HAP-1 (cell line): ENCODE data around the gene FAM131A.

ENCODE experiments used
- DNase-seq, 2 experiments: peaks; one replicate each; pipeline ENCODE4 v3.0.0-alpha.2; 2016 to 2020; ENCODE audit warnings: low spot score in 2 of 2
- H3K27me3 ChIP-seq: fragments of 250-450 bp; sonication (Bioruptor Pico); 2 replicates; pipeline ENCODE4 v1.5.1; 2020; ENCODE audit warnings: low read depth, mild to moderate bottlenecking, moderate library complexity
- H3K36me3 ChIP-seq: fragments of 250-450 bp; sonication (Bioruptor Pico); replicated peaks from 2 replicates; pipeline ENCODE4 v1.5.1; 2020; ENCODE audit warnings: mild to moderate bottlenecking
- H3K4me1 ChIP-seq: fragments of 250-450 bp; sonication (Bioruptor Pico); 2 replicates; pipeline ENCODE4 v1.5.1; 2020; ENCODE audit warnings: mild to moderate bottlenecking
- H3K4me3 ChIP-seq: fragments of 250-450 bp; sonication (Bioruptor Pico); 2 replicates; pipeline ENCODE4 v1.5.1; 2020; ENCODE audit warnings: mild to moderate bottlenecking, moderate library complexity
- H3K9me3 ChIP-seq: fragments of 250-450 bp; sonication (Bioruptor Pico); 2 replicates; pipeline ENCODE4 v1.5.1; 2020; ENCODE audit warnings: mild to moderate bottlenecking, moderate library complexity
- in situ Hi-C: fragments of 300-500 bp; cut with MboI; formaldehyde crosslinking; loops from 3 replicates; pipeline ENCODE4 v1.14.3; 2020; ENCODE audit warnings: low sequenced_read_pairs, inconsistent platforms, mixed read lengths

FAM131A gene

DNA sequence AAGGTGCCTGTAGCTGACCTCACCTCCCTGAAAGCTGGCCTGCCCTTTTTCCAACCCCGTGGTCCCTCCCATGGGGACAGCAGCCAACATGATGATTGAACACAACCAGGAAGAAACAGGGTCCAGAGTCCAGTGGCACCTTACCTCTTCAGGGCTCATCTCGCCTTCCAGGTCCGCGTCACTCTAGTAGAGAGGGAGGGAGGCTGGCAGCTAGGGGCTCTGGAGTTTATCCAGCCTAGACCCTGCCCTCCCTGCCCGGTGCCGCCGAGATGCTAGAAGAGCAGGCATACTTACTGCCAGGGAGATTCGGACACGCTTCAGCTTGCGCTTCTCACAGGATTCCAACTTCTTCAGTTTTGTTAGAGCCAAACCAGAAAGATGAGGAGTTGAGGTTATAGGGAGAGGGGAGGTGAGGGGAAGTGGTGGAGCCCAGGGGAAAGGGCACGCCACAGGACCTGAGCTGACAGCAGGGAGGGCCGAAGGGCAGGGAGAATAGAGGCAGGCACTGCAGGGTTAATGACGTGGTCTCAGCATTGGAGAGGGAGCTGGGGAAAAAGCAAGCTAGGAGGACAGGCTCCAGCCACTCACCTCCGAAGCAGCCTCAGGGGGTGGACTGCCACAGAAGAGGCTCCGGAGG is 14.9 kb downstream of the FAM131A start:
- no peak for DNase-seq
- H3K4me1 ChIP-seq, result no peaks in the 10 kb centered on the region
- in situ Hi-C loops, result no loop called here
- peaks cover 66% of the 10 kb centered on the region for H3K36me3 ChIP-seq
- no peak overlapping the region for H3K4me3 ChIP-seq
- no peaks in the 10 kb centered on the region for H3K9me3 ChIP-seq
- no peaks in the 10 kb centered on the region for H3K27me3 ChIP-seq

DNA sequence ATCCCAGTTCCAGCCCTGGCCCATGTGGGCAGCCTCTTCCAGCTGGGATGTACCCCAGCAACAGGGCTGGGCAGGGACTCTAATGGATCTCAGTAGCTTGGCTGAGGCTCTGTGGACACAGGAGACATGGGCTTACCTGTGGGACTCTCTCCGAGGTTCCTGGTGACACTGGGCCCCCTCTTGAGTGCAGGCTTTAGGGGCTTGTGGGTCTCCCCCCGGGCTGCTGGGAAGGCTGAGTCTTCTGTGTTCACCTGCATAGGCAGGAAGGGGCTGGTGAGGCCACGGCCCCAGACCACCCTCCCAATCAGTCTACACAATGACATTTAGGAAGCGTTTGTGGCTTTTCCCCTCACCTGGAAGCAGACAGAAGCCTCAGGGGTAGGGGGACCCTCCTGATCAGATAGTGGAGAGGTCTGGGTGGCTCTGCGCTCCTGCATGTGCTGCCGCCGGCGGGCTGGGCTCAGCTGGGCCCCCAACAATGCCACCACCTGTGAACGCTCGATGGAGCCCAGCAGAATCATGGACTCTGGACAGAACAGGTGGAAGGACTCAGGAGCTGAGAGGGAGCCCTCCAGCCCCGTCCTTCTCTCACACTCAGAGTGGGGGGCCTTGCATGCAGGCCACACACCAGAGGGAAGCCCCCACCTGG is 15.6 kb downstream of the FAM131A start:
- Histone ChIP-seq H3K4me1 (no peaks in the 10 kb centered on the region), H3K36me3 (peaks cover 69% of the 10 kb centered on the region), H3K4me3 (no peak overlapping the region), H3K9me3 (no peaks in the 10 kb centered on the region), H3K27me3 (no peaks in the 10 kb centered on the region)
- in situ Hi-C loops, result no loop called here
- no peak for DNase-seq

DNA sequence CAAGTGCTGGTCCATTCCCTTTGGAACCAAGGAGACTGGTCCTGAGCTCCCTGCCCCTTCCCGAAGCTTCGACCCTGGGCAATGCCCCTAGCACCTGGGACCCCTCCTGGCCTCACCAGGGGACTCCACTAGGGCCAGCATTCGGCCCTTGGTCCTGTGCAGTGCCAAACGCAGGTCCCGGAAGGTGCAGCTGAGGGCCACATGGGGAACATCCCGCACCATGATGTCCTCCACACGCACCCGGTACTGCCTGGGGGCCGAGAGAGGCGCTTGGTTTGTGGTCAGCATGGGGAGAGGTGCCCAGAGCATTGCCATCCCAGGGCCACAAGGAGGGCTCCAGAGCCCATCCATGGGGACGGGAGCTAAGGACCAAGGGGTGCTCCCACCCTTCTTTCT is 16.1 kb downstream of the FAM131A start:
- in situ Hi-C loops, result no loop called here
- DNase-seq, result no peak
- Histone ChIP-seq H3K4me1 (no peaks in the 10 kb centered on the region), H3K36me3 (peaks cover 70% of the 10 kb centered on the region), H3K27me3 (no peaks in the 10 kb centered on the region), H3K4me3 (no peak overlapping the region), H3K9me3 (no peaks in the 10 kb centered on the region)

DNA sequence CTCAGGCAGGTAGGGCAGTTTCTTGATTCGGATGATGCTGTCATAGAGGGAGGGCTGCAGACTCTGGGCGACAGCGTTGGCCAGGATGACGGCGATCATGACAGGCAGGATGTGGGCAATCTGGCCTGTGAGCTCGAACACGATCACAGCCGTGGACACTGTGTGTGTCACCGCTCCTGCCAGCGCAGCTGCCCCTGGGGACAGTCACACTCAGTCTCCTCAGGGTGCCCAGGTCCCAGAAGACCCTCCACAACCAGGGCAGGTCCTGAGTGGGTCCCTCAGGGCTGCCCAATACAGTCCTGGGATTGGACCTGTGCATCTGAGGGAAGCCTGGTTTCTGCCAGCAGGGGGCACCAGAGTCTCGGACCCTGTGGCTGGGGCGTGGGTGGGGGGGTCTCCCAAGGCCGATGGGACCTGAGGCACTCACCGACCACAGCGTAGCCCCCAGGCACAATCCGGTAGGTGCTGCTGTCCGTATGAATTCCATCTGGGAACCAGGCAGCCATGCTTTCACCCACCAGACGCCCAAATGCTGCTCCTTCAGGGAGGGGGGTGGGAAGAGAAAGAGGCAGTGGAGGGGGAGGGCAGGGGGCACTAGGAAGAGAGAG is 16.8 kb downstream of the FAM131A start:
- Histone ChIP-seq H3K4me3 (no peak overlapping the region), H3K4me1 (no peaks in the 10 kb centered on the region), H3K36me3 (peaks cover 77% of the 10 kb centered on the region), H3K27me3 (no peaks in the 10 kb centered on the region), H3K9me3 (no peaks in the 10 kb centered on the region)
- in situ Hi-C loops, result no loop called here
- peak in 1 of 2 experiments; percentile 82 for DNase-seq

DNA sequence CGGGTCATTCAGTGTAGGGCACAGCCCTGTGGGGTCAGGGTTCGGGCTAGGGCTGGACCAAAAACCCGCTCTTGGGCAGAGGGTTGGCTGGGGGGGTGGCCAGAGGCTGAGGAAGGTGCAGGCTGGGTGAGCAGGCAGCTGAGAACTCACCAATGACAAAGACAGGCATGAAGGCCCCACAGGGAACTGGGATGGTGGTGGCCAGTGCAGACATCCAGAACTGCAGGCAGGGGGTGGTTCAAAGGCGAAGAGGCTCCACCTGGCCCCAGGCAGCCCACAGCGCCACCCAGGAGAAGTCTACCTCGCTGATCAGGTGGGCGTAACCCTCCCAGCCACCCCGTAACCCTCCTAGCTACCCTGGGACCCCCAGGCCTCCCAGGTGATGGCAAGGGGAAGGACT is 17.4 kb downstream of the FAM131A start:
- Histone ChIP-seq H3K4me3 (no peak overlapping the region), H3K36me3 (peaks cover 77% of the 10 kb centered on the region), H3K9me3 (no peaks in the 10 kb centered on the region), H3K27me3 (no peaks in the 10 kb centered on the region), H3K4me1 (no peaks in the 10 kb centered on the region)
- no peak for DNase-seq
- in situ Hi-C loops, result no loop called here

DNA sequence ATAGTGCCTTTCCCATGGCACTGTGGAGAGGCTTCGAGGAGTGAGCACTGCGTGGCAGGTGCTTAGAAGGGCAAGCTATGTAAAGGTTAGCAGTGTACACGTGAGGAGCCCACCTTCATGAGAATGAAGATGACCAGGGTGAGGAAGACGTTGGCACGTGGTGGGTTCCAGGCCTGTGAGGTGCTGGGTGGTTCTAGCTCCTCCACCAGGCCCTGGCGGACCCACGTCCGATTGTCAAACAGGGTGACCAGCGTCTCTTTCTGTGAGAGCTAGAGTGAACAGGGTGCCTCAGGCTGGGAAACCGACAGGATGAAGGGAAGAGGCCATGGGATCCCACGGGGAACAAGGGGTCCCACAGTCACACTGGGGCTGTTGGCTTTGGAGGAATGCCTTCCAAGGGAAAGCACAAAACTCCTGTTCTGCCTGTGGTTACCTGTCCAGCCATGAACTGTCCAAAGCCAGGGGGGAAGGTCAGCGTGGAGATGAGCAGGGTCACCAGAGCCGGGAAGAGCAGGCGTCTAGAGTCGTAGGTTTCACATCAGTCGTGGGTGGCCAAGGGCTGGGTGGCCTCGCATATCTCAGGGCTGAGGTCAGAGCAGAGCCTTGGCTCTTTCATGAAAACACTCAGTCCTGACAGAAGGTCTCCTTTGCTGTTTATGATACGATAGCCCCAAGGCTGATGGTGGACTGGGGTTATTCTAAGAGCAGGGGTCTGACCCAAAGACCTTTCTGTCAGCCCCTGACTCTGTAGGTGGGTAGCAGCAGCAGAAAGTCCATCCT is 18.1 kb downstream of the FAM131A start:
- no peak for DNase-seq
- in situ Hi-C loops, result no loop called here
- Histone ChIP-seq H3K9me3 (no peaks in the 10 kb centered on the region), H3K27me3 (no peaks in the 10 kb centered on the region), H3K4me3 (no peak overlapping the region), H3K36me3 (peaks cover 74% of the 10 kb centered on the region), H3K4me1 (peaks cover 6% of the 10 kb centered on the region)

DNA sequence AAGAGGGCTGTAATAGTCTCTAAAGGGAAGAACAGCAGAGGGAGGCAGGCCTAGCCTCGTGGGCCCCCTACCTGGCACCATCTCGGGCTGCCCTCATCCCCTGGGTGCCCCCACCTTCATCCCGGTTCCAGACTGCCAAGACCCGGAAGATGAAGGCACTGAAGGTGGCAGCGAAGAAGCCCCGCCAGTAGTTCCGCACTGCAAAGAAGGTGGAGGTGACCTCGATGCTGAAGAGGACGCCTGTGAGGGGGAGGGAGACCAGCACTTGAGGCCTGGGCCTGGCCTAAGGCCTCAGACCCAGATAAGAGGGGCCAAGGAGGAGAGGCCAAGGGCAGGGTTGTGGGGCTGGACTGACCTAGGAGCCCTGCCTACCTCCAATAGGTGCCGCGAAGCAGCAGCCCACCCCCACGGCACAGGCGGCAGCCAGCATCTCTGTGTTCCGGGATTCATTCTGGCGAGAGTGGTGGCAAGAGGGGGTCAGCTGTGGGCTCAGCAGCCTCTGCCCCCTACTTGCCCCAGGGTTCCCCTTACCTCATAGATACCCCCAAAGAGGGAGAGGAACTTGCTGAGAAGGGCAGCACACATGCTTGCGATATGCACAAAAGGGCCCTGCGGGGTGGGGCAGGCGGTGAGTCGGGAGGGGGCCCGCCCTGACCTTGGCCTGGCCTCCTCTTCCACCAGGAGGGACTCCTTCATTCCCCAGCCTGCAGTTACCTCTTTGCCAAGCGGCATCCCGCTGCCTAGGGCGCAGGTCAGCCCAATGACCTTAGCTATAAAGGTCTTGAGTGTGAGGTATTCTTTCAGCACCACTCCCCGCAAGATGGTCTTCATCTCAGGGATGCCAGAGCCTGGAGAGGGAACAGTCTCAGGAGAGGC is 20.1 kb downstream of the FAM131A start:
- in situ Hi-C loops, result no loop called here
- DNase-seq, result no peak
- peaks cover 55% of the 10 kb centered on the region for H3K36me3 ChIP-seq
- H3K27me3 ChIP-seq, result no peaks in the 10 kb centered on the region
- no peak overlapping the region for H3K4me3 ChIP-seq
- peaks cover 10% of the 10 kb centered on the region for H3K4me1 ChIP-seq
- no peaks in the 10 kb centered on the region for H3K9me3 ChIP-seq

DNA sequence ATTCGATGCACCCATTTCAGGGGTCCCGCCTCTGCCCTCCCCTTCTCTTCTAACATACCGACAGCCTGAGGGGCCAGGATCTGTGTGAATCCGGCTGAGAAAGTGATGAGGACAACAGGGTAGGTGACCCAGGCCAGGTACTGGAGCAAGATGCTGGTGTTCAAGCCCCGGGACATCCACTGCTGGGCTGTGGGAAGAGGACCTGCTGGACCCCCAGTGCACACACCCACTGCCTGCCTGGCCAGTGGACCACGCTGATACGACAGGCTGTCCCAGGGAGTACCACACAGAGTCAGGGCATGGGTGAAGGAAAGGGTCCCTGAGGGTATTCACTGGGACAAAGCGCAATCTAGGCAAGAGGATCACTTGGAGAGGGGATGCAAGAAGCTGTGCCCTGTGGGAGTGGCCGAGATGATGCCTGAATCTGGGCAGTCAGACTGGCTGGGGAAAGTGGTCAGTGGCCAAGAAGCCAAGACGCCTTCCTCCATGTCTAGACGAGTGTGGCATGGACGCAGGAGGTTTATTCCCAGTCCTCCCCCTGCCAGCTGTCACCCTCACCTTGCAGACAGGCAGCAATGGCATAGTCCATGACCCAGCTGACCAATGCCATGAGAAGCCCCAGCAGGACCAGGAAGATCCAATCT is 20.8 kb downstream of the FAM131A start:
- Histone ChIP-seq H3K4me3 (no peak overlapping the region), H3K27me3 (no peaks in the 10 kb centered on the region), H3K36me3 (peaks cover 47% of the 10 kb centered on the region), H3K4me1 (peaks cover 10% of the 10 kb centered on the region), H3K9me3 (no peaks in the 10 kb centered on the region)
- DNase-seq, result no peak
- in situ Hi-C loops, result no loop called here

DNA sequence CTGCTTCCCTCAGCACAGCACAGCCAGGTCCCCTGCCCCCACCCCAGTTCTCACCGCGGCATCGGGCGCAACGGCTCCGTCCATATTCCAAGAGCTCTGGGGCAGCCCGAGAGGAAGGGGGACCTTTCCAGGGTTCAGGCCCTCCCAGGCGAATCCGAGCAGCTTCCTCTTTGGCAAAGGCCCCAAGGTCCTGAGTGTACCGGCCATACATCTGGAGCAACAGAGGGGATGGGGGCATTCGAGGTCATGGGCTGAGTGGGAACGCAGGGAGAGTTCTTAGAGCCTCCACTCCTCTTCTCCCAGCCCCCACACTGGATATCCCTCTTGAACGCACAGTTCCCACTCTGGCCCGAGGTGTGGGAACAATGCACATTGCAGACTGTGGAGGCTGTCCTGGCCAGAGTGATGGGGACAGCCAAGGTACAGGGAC is 21.5 kb downstream of the FAM131A start:
- no peaks in the 10 kb centered on the region for H3K9me3 ChIP-seq
- H3K36me3 ChIP-seq, result peaks cover 42% of the 10 kb centered on the region
- H3K4me3 ChIP-seq, result no peak overlapping the region
- H3K4me1 ChIP-seq, result peaks cover 10% of the 10 kb centered on the region
- H3K27me3 ChIP-seq, result no peaks in the 10 kb centered on the region
- in situ Hi-C loops, result no loop called here
- DNase-seq, result no peak

DNA sequence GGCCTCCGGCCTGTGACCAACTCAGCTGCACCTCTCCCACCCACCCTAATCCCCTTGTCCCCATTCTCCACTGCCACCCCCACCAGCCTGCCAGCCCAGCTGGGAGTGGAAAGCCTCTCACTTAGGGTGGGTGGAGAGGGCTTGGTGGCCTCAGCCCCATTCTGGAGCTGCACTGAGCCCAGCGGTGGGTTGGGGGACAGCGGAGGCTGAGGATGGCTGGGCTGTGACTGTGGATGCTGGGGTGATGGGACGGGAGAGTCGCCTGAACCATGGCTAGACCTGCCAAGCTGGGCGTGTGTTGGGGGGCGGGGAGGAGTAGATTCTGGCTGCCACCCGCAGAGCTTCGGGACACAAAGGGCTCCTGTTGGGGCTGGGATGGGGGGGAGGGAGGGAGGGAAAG is 22.2 kb downstream of the FAM131A start:
- Histone ChIP-seq H3K36me3 (peaks cover 44% of the 10 kb centered on the region), H3K4me3 (no peak overlapping the region), H3K4me1 (peaks cover 15% of the 10 kb centered on the region), H3K9me3 (no peaks in the 10 kb centered on the region), H3K27me3 (no peaks in the 10 kb centered on the region)
- in situ Hi-C loops, result no loop called here
- no peak for DNase-seq

DNA sequence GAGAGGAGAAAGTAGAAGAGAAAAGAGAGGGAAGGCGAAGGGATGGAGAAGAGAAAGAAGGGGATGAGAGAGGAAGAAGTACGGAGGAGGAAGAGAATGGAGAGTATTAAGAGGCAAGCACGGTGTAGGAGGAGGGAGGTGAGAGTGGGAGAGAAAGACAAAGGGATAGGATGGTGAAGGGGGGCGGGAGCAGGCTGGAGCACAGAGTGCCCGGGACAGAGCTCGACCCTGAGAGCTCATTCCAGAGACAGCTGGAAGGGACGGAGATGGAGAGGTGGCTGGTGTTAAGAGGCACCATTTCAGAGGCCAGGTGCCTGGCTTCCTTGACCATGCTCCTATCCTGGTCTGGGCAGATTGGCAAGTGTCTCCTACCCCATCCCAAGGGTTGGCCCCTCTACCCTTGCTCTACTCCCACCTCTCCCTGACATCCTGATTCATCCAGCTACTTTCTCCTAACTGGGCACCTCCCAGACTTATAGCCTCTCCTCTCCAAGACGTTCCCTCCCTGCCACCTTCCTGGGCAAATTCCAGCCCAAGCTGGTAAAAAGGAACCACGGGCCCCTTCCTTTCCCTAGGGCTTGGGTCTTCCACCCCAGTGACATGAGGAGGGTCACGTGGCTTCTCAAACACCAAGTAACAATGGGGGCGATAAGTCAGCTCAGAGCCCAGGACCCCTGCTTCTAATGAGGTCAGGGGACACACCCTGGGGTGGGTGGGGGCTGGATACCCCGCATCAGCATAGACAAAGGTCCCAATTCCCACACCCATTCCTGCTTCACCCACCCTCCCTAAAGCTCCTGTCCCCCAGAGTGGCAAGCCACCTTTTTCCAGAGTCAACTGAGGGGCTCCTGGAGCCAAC is 22.9 kb downstream of the FAM131A start:
- in situ Hi-C loops, result no loop called here
- peak in 1 of 2 experiments; percentile 45 for DNase-seq
- peak overlapping the region; percentile 79 for H3K4me3 ChIP-seq

DNA sequence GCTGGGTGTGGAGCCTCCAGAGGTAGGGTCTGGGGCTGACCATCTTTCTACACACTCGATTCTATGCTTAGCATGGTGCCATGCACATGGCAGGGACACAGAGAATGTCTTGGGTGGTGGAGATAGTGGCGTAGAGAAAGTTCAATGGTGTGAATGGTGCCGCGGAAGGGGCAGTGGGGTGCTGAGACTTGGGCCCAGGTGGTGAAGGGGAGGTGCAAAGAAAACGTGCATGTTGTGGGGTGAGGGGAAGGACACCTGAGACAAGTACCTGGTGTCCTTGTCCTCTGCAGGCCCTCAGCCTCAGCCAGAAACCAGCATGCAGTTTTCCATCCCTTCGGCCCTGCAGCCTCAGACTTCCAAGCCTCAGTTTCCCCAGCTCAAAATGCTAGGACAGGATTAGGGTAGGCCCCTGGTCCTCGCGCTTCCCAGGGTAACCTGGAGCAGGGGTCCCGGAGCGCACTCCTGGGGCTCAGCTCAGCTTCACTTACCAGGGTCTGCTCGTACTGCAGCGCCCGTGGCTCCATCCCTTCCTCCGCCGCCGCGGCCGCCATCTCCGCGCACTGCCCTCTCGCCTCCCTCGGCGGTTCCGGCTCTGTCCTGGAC is 23.6 kb downstream of the FAM131A start:
- peaks cover 19% of the 10 kb centered on the region for H3K4me1 ChIP-seq
- no peak for DNase-seq
- in situ Hi-C loops, result no loop called here
- H3K9me3 ChIP-seq, result no peaks in the 10 kb centered on the region
- no peaks in the 10 kb centered on the region for H3K27me3 ChIP-seq
- peaks cover 43% of the 10 kb centered on the region for H3K36me3 ChIP-seq
- H3K4me3 ChIP-seq, result peak overlapping the region; percentile 79

More for the DNA sequence above, 22.9 kb downstream of the FAM131A start:
- H3K27me3 ChIP-seq, result no peaks in the 10 kb centered on the region
- H3K9me3 ChIP-seq, result no peaks in the 10 kb centered on the region
- peaks cover 45% of the 10 kb centered on the region for H3K36me3 ChIP-seq
- peaks cover 19% of the 10 kb centered on the region for H3K4me1 ChIP-seq
